MM.1S (cell line): Measurements from ENCODE around the gene RPL38.

ENCODE experiments used
- DNase-seq: peaks from one replicate; pipeline ENCODE4 v3.0.0-alpha.2; 2015
- H2AFZ ChIP-seq: fragments of 300-600 bp; sonication (generic); 2 replicates; pipeline ENCODE4 v1.6.0; 2016; ENCODE audit warnings: antibody characterized with exemption, low read length
- H3F3A ChIP-seq: fragments of 300-600 bp; sonication (generic); 2 replicates; pipeline ENCODE4 v1.6.1; 2016; ENCODE audit warnings: mild to moderate bottlenecking, antibody characterized with exemption, low read length, moderate library complexity, mixed read lengths; ENCODE audit not compliant: insufficient read depth
- H3K27ac ChIP-seq: fragments of 300-600 bp; sonication (generic); 2 replicates; pipeline ENCODE4 v1.5.1; 2016; ENCODE audit warnings: mild to moderate bottlenecking, low read length
- H3K27me3 ChIP-seq: fragments of 300-600 bp; sonication (generic); replicated peaks from 2 replicates; pipeline ENCODE4 v1.6.0; 2016; ENCODE audit warnings: low read length; ENCODE audit not compliant: insufficient read depth
- H3K36me3 ChIP-seq: fragments of 300-600 bp; sonication (generic); replicated peaks from 2 replicates; pipeline ENCODE4 v1.6.1; 2016; ENCODE audit warnings: mild to moderate bottlenecking, low read length, mixed read lengths; ENCODE audit not compliant: insufficient read depth
- H3K4me1 ChIP-seq: fragments of 300-600 bp; sonication (generic); 2 replicates; pipeline ENCODE4 v1.6.1; 2016; ENCODE audit warnings: low read length, mixed read lengths
- H3K4me2 ChIP-seq: fragments of 300-600 bp; sonication (generic); 2 replicates; pipeline ENCODE4 v1.6.0; 2016; ENCODE audit warnings: low read depth, low read length
- H3K4me3 ChIP-seq: fragments of 300-600 bp; sonication (generic); 2 replicates; pipeline ENCODE4 v1.5.1; 2016; ENCODE audit warnings: low read length, mixed read lengths
- H3K79me2 ChIP-seq: fragments of 300-600 bp; sonication (generic); 2 replicates; pipeline ENCODE4 v1.6.1; 2016; ENCODE audit warnings: mixed run types, low read length, mixed read lengths
- H3K9ac ChIP-seq: fragments of 300-600 bp; sonication (generic); 2 replicates; pipeline ENCODE4 v1.6.1; 2016; ENCODE audit warnings: low read length, mixed read lengths
- H3K9me2 ChIP-seq: fragments of 300-600 bp; sonication (generic); replicated peaks from 2 replicates; pipeline ENCODE4 v1.6.1; 2016; ENCODE audit warnings: mild to moderate bottlenecking, low read length, mixed read lengths; ENCODE audit not compliant: insufficient read depth
- H3K9me3 ChIP-seq: fragments of 300-600 bp; sonication (generic); replicated peaks from 2 replicates; pipeline ENCODE4 v1.6.1; 2016; ENCODE audit warnings: mild to moderate bottlenecking, low read length, mixed read lengths; ENCODE audit not compliant: insufficient read depth
- H4K20me1 ChIP-seq: fragments of 300-600 bp; sonication (generic); 2 replicates; pipeline ENCODE4 v1.6.1; 2016; ENCODE audit warnings: mild to moderate bottlenecking, low read length, moderate library complexity, mixed read lengths; ENCODE audit not compliant: insufficient read depth
- EZH2 ChIP-seq: fragments of 300-600 bp; sonication (generic); optimal IDR thresholded peaks from 2 replicates; pipeline ENCODE3; 2017; ENCODE audit warnings: low read depth, mild to moderate bottlenecking, antibody characterized with exemption, low read length, mixed read lengths
- EZH2phosphoT487 ChIP-seq: fragments of 300-600 bp; sonication (generic); IDR thresholded peaks from 2 replicates; pipeline ENCODE4 v1.6.1; 2018; ENCODE audit warnings: antibody characterized with exemption, low read length
- TF ChIP-seq, protein P1 (sequence below): fragments of 300-600 bp; sonication (generic); IDR thresholded peaks from 2 replicates; pipeline ENCODE4 v1.5.1; 2016; ENCODE audit warnings: antibody characterized with exemption, low read length, mixed read lengths

RPL38 gene

DNA sequence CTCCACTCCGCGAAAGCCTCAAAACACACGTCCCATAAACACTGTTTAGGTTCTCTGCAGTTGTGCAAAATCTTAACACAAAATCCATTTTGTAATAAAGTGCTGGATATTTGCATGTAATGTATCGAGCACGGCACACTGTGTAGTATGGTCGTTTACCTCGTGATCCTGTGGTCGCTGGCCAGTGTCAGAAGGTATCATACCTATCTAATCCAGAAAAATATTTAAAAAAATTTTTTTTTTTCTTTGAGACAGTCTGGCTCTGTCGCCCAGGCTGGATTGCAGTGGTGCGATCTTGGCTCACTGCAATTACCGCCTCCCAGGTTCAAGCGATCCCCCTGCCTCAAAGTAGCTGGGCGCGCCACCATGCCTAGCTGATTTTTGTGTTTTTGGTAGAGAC lies 996 bp downstream of the RPL38 start:
- Histone ChIP-seq H3K9ac (peak overlapping the region; percentile 99), H3K79me2 (peaks cover 51% of the 10 kb centered on the region), H3K36me3 (peaks cover 10% of the 10 kb centered on the region; the same call in 1 of the 2 replicates), H4K20me1 (peaks cover 34% of the 10 kb centered on the region), H3F3A (peaks cover 13% of the 10 kb centered on the region), H3K4me3 (peak overlapping the region; percentile 99), H3K9me2 (no peaks in the 10 kb centered on the region), H3K27ac (no peak overlapping the region), H2AFZ (no peak overlapping the region), H3K4me1 (peaks cover 12% of the 10 kb centered on the region; the same call in 1 of the 2 replicates), H3K4me2 (peak overlapping the region; percentile 58), H3K9me3 (no peaks in the 10 kb centered on the region), H3K27me3 (peaks cover 35% of the 10 kb centered on the region)
- no peak for DNase-seq
- no peak for TF ChIP-seq EZH2
- TF ChIP-seq, protein P1, sequence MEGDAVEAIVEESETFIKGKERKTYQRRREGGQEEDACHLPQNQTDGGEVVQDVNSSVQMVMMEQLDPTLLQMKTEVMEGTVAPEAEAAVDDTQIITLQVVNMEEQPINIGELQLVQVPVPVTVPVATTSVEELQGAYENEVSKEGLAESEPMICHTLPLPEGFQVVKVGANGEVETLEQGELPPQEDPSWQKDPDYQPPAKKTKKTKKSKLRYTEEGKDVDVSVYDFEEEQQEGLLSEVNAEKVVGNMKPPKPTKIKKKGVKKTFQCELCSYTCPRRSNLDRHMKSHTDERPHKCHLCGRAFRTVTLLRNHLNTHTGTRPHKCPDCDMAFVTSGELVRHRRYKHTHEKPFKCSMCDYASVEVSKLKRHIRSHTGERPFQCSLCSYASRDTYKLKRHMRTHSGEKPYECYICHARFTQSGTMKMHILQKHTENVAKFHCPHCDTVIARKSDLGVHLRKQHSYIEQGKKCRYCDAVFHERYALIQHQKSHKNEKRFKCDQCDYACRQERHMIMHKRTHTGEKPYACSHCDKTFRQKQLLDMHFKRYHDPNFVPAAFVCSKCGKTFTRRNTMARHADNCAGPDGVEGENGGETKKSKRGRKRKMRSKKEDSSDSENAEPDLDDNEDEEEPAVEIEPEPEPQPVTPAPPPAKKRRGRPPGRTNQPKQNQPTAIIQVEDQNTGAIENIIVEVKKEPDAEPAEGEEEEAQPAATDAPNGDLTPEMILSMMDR: no peak
- no peak for TF ChIP-seq EZH2phosphoT487

GRCh38 chr17:74205274-74205673 lies 1.8 kb downstream of the RPL38 start:
- Histone ChIP-seq H3K4me3 (no peak overlapping the region), H3F3A (peaks cover 21% of the 10 kb centered on the region), H3K79me2 (peaks cover 54% of the 10 kb centered on the region), H4K20me1 (peaks cover 42% of the 10 kb centered on the region), H3K9ac (no peak overlapping the region; the same call in 1 of the 2 replicates), H3K9me2 (no peaks in the 10 kb centered on the region), H3K27ac (no peak overlapping the region), H3K4me1 (peaks cover 12% of the 10 kb centered on the region; the same call in 1 of the 2 replicates), H3K9me3 (no peaks in the 10 kb centered on the region), H3K27me3 (peaks cover 29% of the 10 kb centered on the region), H3K4me2 (peak overlapping the region; percentile 58), H3K36me3 (peaks cover 13% of the 10 kb centered on the region; the same call in 1 of the 2 replicates), H2AFZ (no peak overlapping the region)
- no peak for DNase-seq
- TF ChIP-seq, protein P1: no peak
- TF ChIP-seq EZH2phosphoT487 (no peak), EZH2 (no peak)

- Histone ChIP-seq H3F3A (peaks cover 30% of the 10 kb centered on the region), H4K20me1 (peaks cover 50% of the 10 kb centered on the region), H3K4me2 (no peak overlapping the region), H3K9me2 (no peaks in the 10 kb centered on the region), H3K27ac (no peak overlapping the region), H2AFZ (no peak overlapping the region), H3K4me3 (no peak overlapping the region), H3K27me3 (peaks cover 18% of the 10 kb centered on the region), H3K79me2 (peaks cover 54% of the 10 kb centered on the region), H3K9me3 (no peaks in the 10 kb centered on the region), H3K4me1 (peaks cover 17% of the 10 kb centered on the region; the same call in 1 of the 2 replicates), H3K36me3 (peaks cover 13% of the 10 kb centered on the region; the same call in 1 of the 2 replicates), H3K9ac (no peak overlapping the region)
- no peak for DNase-seq
- TF ChIP-seq EZH2phosphoT487 (no peak), EZH2 (no peak)
- TF ChIP-seq, protein P1: no peak
Observed at GRCh38 chr17:74206332-74206818, 2.9 kb downstream of the RPL38 start.
